Measurements from ENCODE around the gene TRAF3.
"Not testable (repeated sequence)": the region's sequence is repeated elsewhere in the genome, so short reads cannot be mapped to it uniquely, and the experiment has no call there.

TRAF3 gene

GRCh38 chr14:102829016-102829548 lies 51.8 kb downstream of the TRAF3 start:
- H3K4me3 Mint-ChIP-seq, result no peak overlapping the region
- peaks cover 7% of the 10 kb centered on the region for H3K4me1 Mint-ChIP-seq
- CTCF ChIA-PET, result no interaction called here

GRCh38 chr14:102830474-102831045 lies 53.3 kb downstream of the TRAF3 start:
- peaks cover 7% of the 10 kb centered on the region for H3K4me1 Mint-ChIP-seq
- DNase-seq, result no peak
- no peaks in the 10 kb centered on the region for H3K9me3 Mint-ChIP-seq
- CTCF ChIA-PET, result no interaction called here
- H3K4me3 Mint-ChIP-seq, result no peak overlapping the region
- H3K27me3 Mint-ChIP-seq, result no peaks in the 10 kb centered on the region
- H3K36me3 Mint-ChIP-seq, result peaks cover 31% of the 10 kb centered on the region
- no peak overlapping the region for H3K27ac Mint-ChIP-seq

More at GRCh38 chr14:102829016-102829548, 51.8 kb downstream of the TRAF3 start:
- Mint-ChIP-seq H3K27me3 (no peaks in the 10 kb centered on the region), H3K36me3 (peaks cover 27% of the 10 kb centered on the region), H3K9me3 (no peaks in the 10 kb centered on the region), H3K27ac (no peak overlapping the region)
- no peak for DNase-seq

- H3K36me3 Mint-ChIP-seq, result peaks cover 26% of the 10 kb centered on the region
- DNase-seq, result no peak
- peaks cover 2% of the 10 kb centered on the region for H3K4me1 Mint-ChIP-seq
- H3K4me3 Mint-ChIP-seq, result no peak overlapping the region
- CTCF ChIA-PET, result no interaction called here
- H3K27me3 Mint-ChIP-seq, result no peaks in the 10 kb centered on the region
- no peak overlapping the region for H3K27ac Mint-ChIP-seq
- no peaks in the 10 kb centered on the region for H3K9me3 Mint-ChIP-seq
Observed at GRCh38 chr14:102831163-102831804, 54.0 kb downstream of the TRAF3 start.

- no peak for DNase-seq
- no peaks in the 10 kb centered on the region for H3K27me3 Mint-ChIP-seq
- CTCF ChIA-PET, result no interaction called here
- H3K4me1 Mint-ChIP-seq, result no peaks in the 10 kb centered on the region
- peaks cover 33% of the 10 kb centered on the region for H3K36me3 Mint-ChIP-seq
- no peak overlapping the region for H3K27ac Mint-ChIP-seq
- H3K9me3 Mint-ChIP-seq, result no peaks in the 10 kb centered on the region
- H3K4me3 Mint-ChIP-seq, result no peak overlapping the region
Observed at GRCh38 chr14:102833341-102833740, 56.1 kb downstream of the TRAF3 start.

- H3K27ac Mint-ChIP-seq, result no peak overlapping the region
- peaks cover 33% of the 10 kb centered on the region for H3K36me3 Mint-ChIP-seq
- no peaks in the 10 kb centered on the region for H3K4me1 Mint-ChIP-seq
- no peaks in the 10 kb centered on the region for H3K27me3 Mint-ChIP-seq
- CTCF ChIA-PET, result no interaction called here
- no peaks in the 10 kb centered on the region for H3K9me3 Mint-ChIP-seq
- no peak overlapping the region for H3K4me3 Mint-ChIP-seq
- no peak for DNase-seq
Observed at GRCh38 chr14:102833991-102834390, 56.7 kb downstream of the TRAF3 start.

GRCh38 chr14:102835959-102836358 lies 58.7 kb downstream of the TRAF3 start:
- Mint-ChIP-seq H3K4me3 (no peak overlapping the region), H3K36me3 (peaks cover 31% of the 10 kb centered on the region), H3K4me1 (no peaks in the 10 kb centered on the region), H3K27ac (no peak overlapping the region), H3K27me3 (no peaks in the 10 kb centered on the region), H3K9me3 (no peaks in the 10 kb centered on the region)
- no peak for DNase-seq
- CTCF ChIA-PET, result no interaction called here

GRCh38 chr14:102837120-102837519 lies 59.9 kb downstream of the TRAF3 start:
- H3K36me3 Mint-ChIP-seq, result peaks cover 24% of the 10 kb centered on the region
- DNase-seq, H3K4me3 Mint-ChIP-seq, H3K27me3 Mint-ChIP-seq, H3K9me3 Mint-ChIP-seq, H3K4me1 Mint-ChIP-seq, H3K27ac Mint-ChIP-seq, CTCF ChIA-PET: not testable (repeated sequence)

GRCh38 chr14:102838501-102838900 lies 61.3 kb downstream of the TRAF3 start:
- CTCF ChIA-PET, result no interaction called here
- H3K27ac Mint-ChIP-seq, result no peak overlapping the region
- peaks cover 21% of the 10 kb centered on the region for H3K36me3 Mint-ChIP-seq

GRCh38 chr14:102840115-102840514 lies 62.9 kb downstream of the TRAF3 start:
- Mint-ChIP-seq H3K36me3 (peaks cover 14% of the 10 kb centered on the region), H3K27me3 (no peaks in the 10 kb centered on the region), H3K4me3 (no peak overlapping the region), H3K4me1 (no peaks in the 10 kb centered on the region), H3K9me3 (no peaks in the 10 kb centered on the region), H3K27ac (no peak overlapping the region)
- CTCF ChIA-PET, result no interaction called here
- no peak for DNase-seq

More at GRCh38 chr14:102838501-102838900, 61.3 kb downstream of the TRAF3 start:
- Mint-ChIP-seq H3K4me3 (no peak overlapping the region), H3K27me3 (no peaks in the 10 kb centered on the region), H3K9me3 (no peaks in the 10 kb centered on the region), H3K4me1 (no peaks in the 10 kb centered on the region)
- DNase-seq, result no peak

GRCh38 chr14:102840771-102841528 lies 63.7 kb downstream of the TRAF3 start:
- peaks cover 14% of the 10 kb centered on the region for H3K36me3 Mint-ChIP-seq
- no peak for DNase-seq
- H3K4me3 Mint-ChIP-seq, result no peak overlapping the region
- H3K9me3 Mint-ChIP-seq, result no peaks in the 10 kb centered on the region
- CTCF ChIA-PET, result no interaction called here
- no peak overlapping the region for H3K27ac Mint-ChIP-seq
- H3K27me3 Mint-ChIP-seq, result no peaks in the 10 kb centered on the region
- no peaks in the 10 kb centered on the region for H3K4me1 Mint-ChIP-seq

- H3K36me3 Mint-ChIP-seq, result peaks cover 10% of the 10 kb centered on the region
- no peaks in the 10 kb centered on the region for H3K27me3 Mint-ChIP-seq
- no peak for DNase-seq
- CTCF ChIA-PET, result no interaction called here
- H3K9me3 Mint-ChIP-seq, result peaks cover 2% of the 10 kb centered on the region
- H3K27ac Mint-ChIP-seq, result peak overlapping the region; percentile 6
- peaks cover 4% of the 10 kb centered on the region for H3K4me1 Mint-ChIP-seq
- H3K4me3 Mint-ChIP-seq, result no peak overlapping the region
Observed at GRCh38 chr14:102848830-102849525, 71.7 kb downstream of the TRAF3 start.

- Mint-ChIP-seq H3K27ac (no peak overlapping the region), H3K4me1 (peaks cover 9% of the 10 kb centered on the region), H3K27me3 (no peaks in the 10 kb centered on the region), H3K9me3 (peaks cover 5% of the 10 kb centered on the region), H3K36me3 (peaks cover 14% of the 10 kb centered on the region), H3K4me3 (no peak overlapping the region)
- CTCF ChIA-PET, result interaction anchor here (0.6 kb wide), 1 partner anchor 111 kb away, joined by 3 read pairs; no protein-coding TSS in a partner anchor
- DNase-seq, result no peak
Observed at GRCh38 chr14:102849526-102850379, 72.5 kb downstream of the TRAF3 start.

- H3K9me3 Mint-ChIP-seq, result peaks cover 10% of the 10 kb centered on the region
- CTCF ChIA-PET, result no interaction called here
- H3K36me3 Mint-ChIP-seq, result peaks cover 40% of the 10 kb centered on the region
- H3K4me3 Mint-ChIP-seq, result no peak overlapping the region
- H3K27me3 Mint-ChIP-seq, result no peaks in the 10 kb centered on the region
- DNase-seq, result no peak
- H3K4me1 Mint-ChIP-seq, result peaks cover 12% of the 10 kb centered on the region
- H3K27ac Mint-ChIP-seq, result no peak overlapping the region
Observed at GRCh38 chr14:102853648-102854047, 76.4 kb downstream of the TRAF3 start.

Data from activated naive CD4-positive, alpha-beta T cell treated with anti-CD3 and anti-CD28 coated beads, Interleukin-2, amount 10 ng/mL, durations not matched to agents 7 days and 5 days (primary cell).